HG02571 (cell line): ENCODE measurements around the gene PKNOX2.
"Not testable (repeated sequence)": the region's sequence is repeated elsewhere in the genome, so short reads cannot be mapped to it uniquely, and the experiment has no call there.

Experiments used
- ATAC-seq: cut with Tn5 transposase; IDR thresholded peaks from one replicate; pipeline ENCODE4 v1.9.1; 2021; ENCODE audit warnings: mild to moderate bottlenecking, moderate library complexity; ENCODE audit not compliant: unreplicated experiment

PKNOX2 gene

GRCh38 chr11:125201525-125202141, 37.1 kb downstream of the PKNOX2 start:
- ATAC-seq, result no peak

GRCh38 chr11:125202362-125202880, 37.9 kb downstream of the PKNOX2 start:
- ATAC-seq, result no peak

DNA sequence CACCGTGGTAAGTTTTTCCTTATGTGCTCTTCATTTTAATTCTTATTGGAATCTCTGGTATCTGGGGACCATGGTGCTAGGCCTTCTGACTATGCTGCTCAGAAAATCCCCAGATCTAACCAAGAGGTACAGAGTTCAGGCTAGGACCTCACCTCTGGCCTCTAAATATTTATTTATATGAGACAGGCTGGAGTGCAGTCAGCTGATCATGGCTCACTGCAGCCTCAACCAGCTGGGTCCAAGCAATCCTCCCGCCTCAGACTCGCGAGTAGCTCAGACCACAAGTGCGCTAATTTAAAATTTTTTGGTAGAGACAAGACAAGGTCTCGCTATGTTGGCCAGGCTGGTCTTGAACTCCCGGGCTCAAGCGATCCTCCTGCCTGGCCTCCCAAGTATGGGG, 38.4 kb downstream of the PKNOX2 start:
- ATAC-seq, result no peak

DNA sequence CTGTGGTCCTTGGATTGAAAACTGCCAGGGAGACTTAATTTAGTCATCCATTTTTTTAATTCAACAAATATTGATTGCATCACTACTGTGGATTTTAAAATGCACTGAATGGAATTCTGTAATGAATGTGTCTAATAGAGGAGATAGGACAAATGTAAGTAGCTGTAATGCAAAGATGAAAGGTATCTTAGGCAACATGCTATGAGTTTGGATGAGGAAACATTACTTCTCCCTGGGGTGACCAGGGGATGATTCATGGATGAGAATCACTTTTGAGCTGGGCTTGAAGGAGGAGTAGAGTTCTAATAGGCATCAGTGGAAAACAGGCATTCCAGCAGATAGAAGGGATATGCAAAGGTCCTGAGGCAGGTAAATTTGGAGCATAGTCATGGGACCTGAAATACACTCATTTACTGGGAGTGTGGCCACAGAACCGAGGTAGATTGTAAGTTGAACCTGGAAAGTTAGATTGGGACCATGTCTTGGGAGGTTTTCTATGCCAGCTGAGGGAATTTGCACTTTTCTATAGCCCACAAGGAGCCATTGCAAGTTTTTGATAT, 43.4 kb downstream of the PKNOX2 start:
- ATAC-seq, result no peak

- no peak for ATAC-seq
Measured at GRCh38 chr11:125210066-125210465, 45.5 kb downstream of the PKNOX2 start.

- ATAC-seq, result no peak
Measured at GRCh38 chr11:125211191-125211947, 46.8 kb downstream of the PKNOX2 start.

DNA sequence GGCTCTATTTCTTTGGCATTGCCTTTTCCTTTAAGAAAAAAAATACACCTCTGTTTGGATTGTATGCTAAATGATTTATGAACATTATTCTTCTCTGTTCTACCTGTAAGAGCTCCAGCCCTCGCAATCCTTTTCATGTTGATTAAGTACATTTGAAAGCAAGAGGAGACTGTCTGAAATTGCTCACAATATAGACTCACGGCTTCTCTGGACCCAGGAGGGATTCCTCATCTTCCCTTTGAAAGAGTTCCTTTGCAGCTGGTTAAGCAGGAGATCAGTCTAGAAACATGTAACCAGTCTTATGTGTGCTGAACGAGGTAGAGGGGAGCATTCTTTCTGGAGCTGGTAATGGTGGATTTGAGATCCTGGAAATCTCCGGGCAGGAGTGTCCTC, 47.4 kb downstream of the PKNOX2 start:
- no peak for ATAC-seq

DNA sequence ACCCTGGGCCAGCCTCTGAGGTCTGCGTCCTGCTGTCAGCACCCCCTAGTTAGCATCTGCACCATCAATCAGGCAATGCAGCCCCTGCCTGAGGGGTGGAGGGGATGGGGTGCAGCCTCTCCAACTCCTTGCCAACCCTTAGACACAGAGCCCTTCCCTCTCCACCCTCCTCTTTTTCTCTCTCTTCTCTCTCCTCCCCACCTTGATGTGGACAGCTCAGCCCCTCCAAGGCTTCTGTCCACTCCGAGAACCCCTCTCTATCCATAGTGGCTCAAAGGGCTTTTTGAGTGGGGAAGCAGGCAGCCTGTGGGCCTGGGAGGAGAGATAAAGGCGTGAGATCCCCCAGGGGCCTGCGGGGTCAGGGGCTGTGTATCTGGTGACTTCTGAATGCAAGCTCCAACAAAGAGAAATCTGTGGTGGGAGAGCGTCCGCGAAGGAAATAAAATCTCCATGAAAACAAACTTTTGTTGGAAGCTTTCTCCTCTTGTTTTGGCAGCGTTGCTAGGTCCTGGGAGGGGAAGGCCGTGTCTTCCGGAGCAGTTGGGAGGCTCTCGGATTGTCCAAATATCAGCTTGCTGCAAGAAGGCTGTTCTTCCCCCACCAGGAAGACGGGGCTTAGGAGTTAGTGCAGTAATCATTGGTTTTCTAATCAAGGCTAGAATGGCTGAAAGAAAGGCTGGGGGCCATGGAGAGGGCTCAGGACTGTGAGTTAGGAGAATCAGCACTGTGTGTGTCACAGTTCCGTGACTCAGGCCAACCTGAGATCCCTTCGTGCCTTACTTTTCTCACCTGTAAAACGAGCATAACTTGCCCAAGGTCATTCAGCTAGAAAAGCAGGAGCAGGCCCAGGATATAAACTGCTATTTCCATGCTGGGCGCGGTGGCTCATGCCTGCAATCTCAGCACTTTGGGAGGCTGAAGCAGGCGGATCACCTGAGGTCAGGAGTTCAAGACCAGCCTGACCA, 50.3 kb downstream of the PKNOX2 start:
- no peak for ATAC-seq

DNA sequence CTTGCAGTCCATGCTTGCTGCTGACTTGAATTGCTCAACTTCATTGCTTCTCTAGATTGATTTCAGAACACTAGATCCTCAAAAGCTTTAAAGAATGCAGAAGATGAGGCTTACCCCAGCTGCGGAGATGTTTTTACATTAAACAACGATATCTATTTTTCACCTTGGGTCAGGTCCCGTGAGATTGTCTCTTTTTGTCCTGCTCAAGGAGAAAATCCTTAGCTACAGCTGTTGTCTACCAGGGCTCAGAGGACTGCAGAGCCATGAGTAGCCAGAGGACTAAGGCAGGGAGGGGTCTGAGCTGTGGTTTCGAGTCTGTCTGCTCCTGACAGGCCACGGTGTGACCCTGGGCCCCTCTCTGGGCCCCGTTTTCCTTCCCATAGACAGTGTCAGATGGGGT, 51.4 kb downstream of the PKNOX2 start:
- no peak for ATAC-seq

- no peak for ATAC-seq
Measured at GRCh38 chr11:125218336-125218735, 53.8 kb downstream of the PKNOX2 start.

DNA sequence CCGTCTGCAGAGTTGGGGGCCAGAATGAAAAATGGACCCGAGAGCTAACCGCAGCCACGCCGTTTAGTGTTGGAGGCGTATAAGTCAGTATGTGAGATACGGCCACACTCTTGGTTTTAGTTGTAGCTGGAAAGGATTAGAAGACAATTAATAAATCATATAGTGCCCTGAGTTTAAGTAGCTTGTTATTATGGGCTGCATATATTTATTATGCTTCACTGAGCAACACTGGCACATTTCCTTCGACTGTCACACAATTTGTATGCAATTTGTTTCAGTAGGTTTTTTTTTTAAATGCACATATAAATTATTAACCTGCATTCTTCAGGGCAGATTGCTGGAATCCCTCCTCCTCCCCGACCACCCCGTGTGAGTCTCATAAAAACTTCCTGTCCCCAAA, 56.9 kb downstream of the PKNOX2 start:
- ATAC-seq, result no peak

DNA sequence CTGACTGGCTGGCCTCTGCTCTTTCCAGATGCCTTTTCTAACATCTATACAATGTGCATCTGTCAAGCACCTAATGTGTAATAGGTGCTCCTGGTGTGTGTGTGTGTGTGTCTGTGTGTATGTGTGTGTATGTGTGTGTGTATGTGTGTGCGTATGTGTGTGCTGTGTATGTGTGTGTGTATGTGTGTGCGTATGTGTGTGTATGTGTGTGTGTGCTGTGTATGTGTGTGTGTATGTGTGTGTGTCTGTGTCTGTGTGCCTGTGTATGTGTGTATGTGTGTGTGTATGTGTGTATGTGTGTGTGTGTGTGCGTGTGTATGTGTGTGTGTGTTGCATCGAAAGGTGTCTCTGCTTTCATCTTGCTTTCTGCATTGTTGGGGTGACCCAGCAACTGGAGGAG, 57.9 kb downstream of the PKNOX2 start:
- no peak for ATAC-seq

DNA sequence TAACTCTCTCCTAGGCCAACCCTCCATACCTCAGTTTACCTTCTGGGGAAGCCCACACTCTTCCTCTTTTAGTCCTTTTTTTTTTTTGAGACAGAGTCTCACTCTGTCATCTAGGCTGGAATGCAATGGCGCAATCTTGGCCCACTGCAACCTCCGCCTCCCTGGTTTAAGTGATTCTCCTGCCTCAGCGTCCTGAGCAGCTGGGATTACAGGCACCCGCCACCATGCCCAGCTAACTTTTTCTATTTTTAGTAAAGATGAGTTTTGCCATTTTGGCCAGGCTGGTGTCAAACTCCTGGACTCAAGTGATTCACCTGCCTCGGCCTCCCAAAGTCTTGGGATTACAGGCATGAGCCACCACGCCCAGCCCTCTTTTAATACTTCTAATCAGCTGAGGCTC, 58.6 kb downstream of the PKNOX2 start:
- not testable (repeated sequence) for ATAC-seq

DNA sequence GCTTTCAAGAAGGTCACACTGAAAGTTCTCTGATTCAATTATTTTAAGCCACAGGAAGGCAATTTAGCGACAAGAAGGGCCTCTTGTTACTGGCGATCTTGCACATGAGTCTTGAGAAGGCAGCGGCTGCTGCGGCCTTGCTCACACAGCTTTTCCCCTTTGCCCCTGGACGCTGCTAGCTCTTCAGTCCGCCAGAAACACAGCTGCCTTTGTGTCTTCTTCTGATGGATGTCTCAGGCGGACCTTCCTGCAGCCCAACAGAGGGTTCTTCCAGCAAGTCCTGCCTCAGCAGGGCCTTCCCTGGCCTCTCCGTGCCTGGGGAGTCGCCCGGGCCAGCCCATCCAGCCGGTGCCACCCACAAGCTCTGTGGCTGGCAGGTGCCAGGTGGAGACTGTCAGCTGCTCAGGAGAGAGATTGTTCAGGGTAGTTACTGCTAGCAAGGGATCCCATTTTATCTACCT, 59.4 kb downstream of the PKNOX2 start:
- ATAC-seq, result no peak

- no peak for ATAC-seq
Measured at GRCh38 chr11:125224391-125225021, 60.0 kb downstream of the PKNOX2 start.

DNA sequence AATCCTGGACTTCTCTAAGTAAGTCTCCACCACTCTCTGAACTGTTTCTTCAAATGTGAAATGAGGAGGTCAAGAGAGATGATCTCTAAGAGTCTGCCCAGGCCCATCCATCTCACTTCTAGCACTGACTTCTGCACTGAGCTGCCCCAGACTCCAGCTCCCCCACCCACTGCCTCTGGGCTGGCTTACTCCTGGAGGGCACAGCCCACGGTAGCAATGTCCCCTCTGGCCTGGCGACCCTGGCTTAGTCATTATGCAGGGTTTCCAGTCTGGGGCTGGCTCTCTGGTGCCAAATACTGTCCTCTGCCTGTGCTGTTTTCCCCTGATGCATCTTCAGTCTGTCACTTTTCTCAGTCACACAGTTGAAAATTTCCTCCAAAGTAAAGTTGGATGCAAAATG, 60.9 kb downstream of the PKNOX2 start:
- no peak for ATAC-seq

GRCh38 chr11:125226031-125226430, 61.5 kb downstream of the PKNOX2 start:
- ATAC-seq, result no peak

DNA sequence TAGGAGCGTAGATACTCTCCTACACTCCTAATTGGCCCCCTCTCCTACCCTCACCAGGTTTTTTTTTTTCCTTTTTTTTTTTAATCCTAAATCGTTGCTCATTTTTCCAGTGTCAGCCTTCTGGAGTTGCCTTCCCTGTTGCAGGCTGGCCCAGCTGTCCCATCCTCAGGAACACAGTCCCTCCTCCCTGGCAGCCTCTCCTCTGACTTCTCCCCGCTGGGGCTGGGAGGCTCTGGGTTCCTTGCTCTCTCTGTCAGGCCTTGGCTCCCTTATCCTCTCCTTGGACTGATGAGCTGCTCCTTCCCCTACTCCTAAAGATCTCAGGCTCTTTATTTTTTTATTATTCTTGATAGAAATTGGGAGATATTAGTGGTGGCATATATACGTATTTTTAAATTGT, 62.2 kb downstream of the PKNOX2 start:
- ATAC-seq, result no peak

DNA sequence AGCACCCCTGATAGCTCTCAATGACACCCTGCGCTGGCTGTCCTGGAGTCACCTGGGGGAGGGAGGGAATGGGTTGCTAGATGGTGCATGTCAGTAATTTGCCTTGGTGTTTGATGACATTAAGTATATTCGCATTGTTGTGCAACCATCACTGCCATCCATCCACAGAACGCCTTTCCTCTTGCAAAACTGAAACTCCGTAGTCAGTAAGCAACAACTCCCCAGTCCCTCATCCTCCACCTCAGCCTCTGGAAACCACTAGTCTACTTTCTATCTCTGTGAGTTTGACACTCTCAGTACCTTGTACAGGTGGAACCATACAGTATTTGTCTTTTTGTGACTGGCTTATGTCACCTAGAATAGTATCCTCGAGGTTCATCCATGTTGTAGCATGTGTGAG, 62.6 kb downstream of the PKNOX2 start:
- ATAC-seq, result no peak

DNA sequence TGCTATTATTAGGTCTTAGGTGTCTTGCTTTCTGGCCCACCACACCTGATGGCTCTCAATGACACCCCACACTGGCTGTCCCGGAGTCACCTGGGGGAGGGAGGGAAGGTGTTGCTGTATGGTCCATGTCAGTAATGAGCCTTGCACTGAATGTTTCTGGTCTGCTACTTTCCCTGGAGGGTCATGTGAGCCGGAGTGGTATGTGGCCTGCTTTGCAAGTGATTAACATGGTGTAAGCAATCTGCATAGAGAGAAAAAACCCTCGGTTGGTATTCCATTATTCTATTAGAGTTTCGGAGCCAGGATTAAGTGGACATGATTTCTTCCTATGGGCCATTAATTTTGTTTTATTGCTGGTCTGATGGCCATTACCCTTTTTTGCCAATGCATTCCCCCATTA, 63.9 kb downstream of the PKNOX2 start:
- ATAC-seq, result no peak
